CD14-positive monocyte (primary cell): ENCODE measurements around the gene GRK3. TPM values are rescaled to one million over a fixed set of nuclear protein-coding genes. Genes with fewer than 3 reads are reported as not detected.
A peak's percentile ranks its signal among the peaks of the same experiment; 100 is the strongest.

Source experiments
- DNase-seq, 3 donors: peaks; one replicate each; pipeline ENCODE4 v3.0.0-alpha.2; 2011 to 2022
- H2AFZ ChIP-seq: 2 replicates; pipeline ENCODE4 v1.6.0; 2012; ENCODE audit warnings: mild to moderate bottlenecking, low read depth, low read length, inconsistent platforms; ENCODE audit not compliant: insufficient read depth, poor library complexity, severe bottlenecking
- H3K27ac ChIP-seq, 2 donors: 1 replicate in 1 of 2; 2 replicates in 1 of 2; pipeline ENCODE4 v1.5.1; 2012 to 2013; ENCODE audit warnings: low read length in 2 of 2, control low read depth in 1 of 2, inconsistent platforms in 1 of 2, low read depth in 1 of 2, mild to moderate bottlenecking in 1 of 2
- H3K27me3 ChIP-seq, 2 donors: one replicate each; pipeline versions ENCODE4 v1.6.0 to v1.6.1; 2011 to 2013; ENCODE audit warnings: low read length in 2 of 2; ENCODE audit not compliant: control insufficient read depth in 2 of 2, insufficient read depth in 2 of 2
- H3K36me3 ChIP-seq, 2 donors: replicated peaks in 1 of 2; 1 replicate in 1 of 2; 2 replicates in 1 of 2; pipeline versions ENCODE4 v1.5.1 to v1.6.1; 2012 to 2013; ENCODE audit warnings: low read length in 2 of 2, control low read depth in 1 of 2, inconsistent platforms in 1 of 2, mild to moderate bottlenecking in 1 of 2; ENCODE audit not compliant: insufficient read depth in 2 of 2, control insufficient read depth in 1 of 2
- H3K4me1 ChIP-seq, 2 donors: 1 replicate in 1 of 2; 2 replicates in 1 of 2; pipeline versions ENCODE4 v1.5.1 to v1.6.1; 2012 to 2013; ENCODE audit warnings: low read length in 2 of 2, control low read depth in 1 of 2, inconsistent platforms in 1 of 2, mild to moderate bottlenecking in 1 of 2, moderate library complexity in 1 of 2; ENCODE audit not compliant: insufficient read depth in 2 of 2, control insufficient read depth in 1 of 2
- H3K4me2 ChIP-seq: replicated peaks from 2 replicates; pipeline ENCODE3; 2012; ENCODE audit warnings: low read length, moderate library complexity, mild to moderate bottlenecking; ENCODE audit not compliant: poor library complexity, severe bottlenecking; ENCODE audit errors: extremely low read depth
- H3K4me3 ChIP-seq, 3 experiments: fragments of 200-600 bp in 1 of 3; sonication (generic) in 1 of 3; replicated peaks in 1 of 3; 1 replicate in 2 of 3; 2 replicates in 1 of 3; pipeline ENCODE4 v1.5.1; 2011 to 2013; ENCODE audit warnings: low read length in 3 of 3, mild to moderate bottlenecking in 3 of 3, control low read depth in 2 of 3, low read depth in 2 of 3, inconsistent platforms in 1 of 3, moderate library complexity in 1 of 3
- H3K79me2 ChIP-seq: 2 replicates; pipeline ENCODE4 v1.6.0; 2012; ENCODE audit warnings: mild to moderate bottlenecking, control low read depth, inconsistent platforms, low read length, moderate library complexity; ENCODE audit not compliant: insufficient read depth
- H3K9ac ChIP-seq: 2 replicates; pipeline ENCODE4 v1.6.0; 2017; ENCODE audit warnings: low read length, mild to moderate bottlenecking; ENCODE audit not compliant: insufficient read depth, poor library complexity, severe bottlenecking
- H3K9me3 ChIP-seq, 2 donors: replicated peaks in 1 of 2; 1 replicate in 1 of 2; 2 replicates in 1 of 2; pipeline versions ENCODE4 v1.5.1 to v1.6.1; 2012 to 2013; ENCODE audit warnings: low read length in 2 of 2, control low read depth in 1 of 2; ENCODE audit not compliant: control insufficient read depth in 1 of 2, insufficient read depth in 1 of 2
- H4K20me1 ChIP-seq: 2 replicates; pipeline ENCODE4 v1.6.0; 2012; ENCODE audit warnings: mild to moderate bottlenecking, low read length, control low read depth, moderate library complexity; ENCODE audit not compliant: insufficient read depth
- H3K27ac Mint-ChIP-seq, 7 donors: one replicate each; pipeline ENCODE4 v1.8.0; 2020; ENCODE audit warnings: mild to moderate bottlenecking in 7 of 7, mixed read lengths in 7 of 7, moderate library complexity in 6 of 7, inconsistent platforms in 2 of 7
- H3K27me3 Mint-ChIP-seq, 3 donors: one replicate each; pipeline ENCODE4 v1.8.0; 2021 to 2022; ENCODE audit warnings: low read depth in 3 of 3, mild to moderate bottlenecking in 3 of 3, mixed read lengths in 3 of 3, moderate library complexity in 3 of 3, inconsistent platforms in 1 of 3
- H3K36me3 Mint-ChIP-seq, 2 donors: one replicate each; pipeline ENCODE4 v1.8.0; 2020; ENCODE audit warnings: mixed read lengths in 2 of 2, inconsistent platforms in 1 of 2, mild to moderate bottlenecking in 1 of 2
- H3K4me1 Mint-ChIP-seq: one replicate; pipeline ENCODE4 v1.8.0; 2020; ENCODE audit warnings: mild to moderate bottlenecking, mixed read lengths
- H3K4me3 Mint-ChIP-seq, 2 donors: one replicate each; pipeline ENCODE4 v1.8.0; 2020; ENCODE audit warnings: mild to moderate bottlenecking in 2 of 2, mixed read lengths in 2 of 2, moderate library complexity in 1 of 2
- H3K9me3 Mint-ChIP-seq, 7 donors: one replicate each; pipeline ENCODE4 v1.8.0; 2020 to 2022; ENCODE audit warnings: mixed read lengths in 7 of 7, mild to moderate bottlenecking in 6 of 7, moderate library complexity in 6 of 7, inconsistent platforms in 2 of 7
- WGBS: methylation state at CpG from one replicate; pipeline ENCODE4 v1.1.5; 2013; ENCODE audit warnings: missing lambda C conversion rate; ENCODE audit not compliant: insufficient coverage; 5-methylcytosine and 5-hydroxymethylcytosine counted together
- intact Hi-C, 2 donors: fragments of 100-400 bp; cut with micrococcal nuclease; formaldehyde crosslinking; loops; one replicate each; pipeline versions ENCODE4 v1.15.0 to v1.15.1; 2023
- polyA plus RNA-seq, 3 donors: library from polyadenylated mRNA; depleted of rRNA in 1 of 3; unstranded in 2 of 3; stranded (reverse) in 1 of 3; fragments of 300-500 nt in 2 of 3; fragments of >200 nt in 1 of 3; fragmentation: Illumina TruSeq in 2 of 3; gene quantifications; 1 replicate in 2 of 3; 2 replicates in 1 of 3; pipeline ENCODE4 v1.2.3, GENCODE V29; 2012 to 2021
- TF ChIP-seq, protein P1 (sequence below): fragments of 200-600 bp; IDR thresholded peaks from one replicate; pipeline ENCODE4 v1.8.0; 2022; ENCODE audit warnings: antibody characterized with exemption, mild to moderate bottlenecking

GRK3 gene
- polyA plus RNA-seq, 3 donors: 8.3 to 33.3 (median 9.6) TPM

GRCh38 chr22:25749420-25750169, 185.1 kb downstream of the GRK3 start:
- peaks cover 0 to 5% (median 0%) of the 10 kb centered on the region in 7 donors for H3K9me3 Mint-ChIP-seq
- Histone ChIP-seq H3K27me3 (no peaks in the 10 kb centered on the region), H3K36me3 (no peaks in the 10 kb centered on the region), H3K4me3 (no peak overlapping the region), H3K9ac (no peak overlapping the region), H3K9me3 (no peaks in the 10 kb centered on the region), H3K4me1 (peaks cover 0 to 3% of the 10 kb centered on the region in 2 donors), H3K4me2 (no peak overlapping the region), H3K27ac (no peak overlapping the region), H3K79me2 (no peaks in the 10 kb centered on the region), H4K20me1 (no peaks in the 10 kb centered on the region), H2AFZ (no peak overlapping the region)
- peaks cover 10% of the 10 kb centered on the region for H3K4me1 Mint-ChIP-seq
- no peak overlapping the region for H3K4me3 Mint-ChIP-seq
- H3K36me3 Mint-ChIP-seq: no peaks in the 10 kb centered on the region
- TF ChIP-seq, protein P1, sequence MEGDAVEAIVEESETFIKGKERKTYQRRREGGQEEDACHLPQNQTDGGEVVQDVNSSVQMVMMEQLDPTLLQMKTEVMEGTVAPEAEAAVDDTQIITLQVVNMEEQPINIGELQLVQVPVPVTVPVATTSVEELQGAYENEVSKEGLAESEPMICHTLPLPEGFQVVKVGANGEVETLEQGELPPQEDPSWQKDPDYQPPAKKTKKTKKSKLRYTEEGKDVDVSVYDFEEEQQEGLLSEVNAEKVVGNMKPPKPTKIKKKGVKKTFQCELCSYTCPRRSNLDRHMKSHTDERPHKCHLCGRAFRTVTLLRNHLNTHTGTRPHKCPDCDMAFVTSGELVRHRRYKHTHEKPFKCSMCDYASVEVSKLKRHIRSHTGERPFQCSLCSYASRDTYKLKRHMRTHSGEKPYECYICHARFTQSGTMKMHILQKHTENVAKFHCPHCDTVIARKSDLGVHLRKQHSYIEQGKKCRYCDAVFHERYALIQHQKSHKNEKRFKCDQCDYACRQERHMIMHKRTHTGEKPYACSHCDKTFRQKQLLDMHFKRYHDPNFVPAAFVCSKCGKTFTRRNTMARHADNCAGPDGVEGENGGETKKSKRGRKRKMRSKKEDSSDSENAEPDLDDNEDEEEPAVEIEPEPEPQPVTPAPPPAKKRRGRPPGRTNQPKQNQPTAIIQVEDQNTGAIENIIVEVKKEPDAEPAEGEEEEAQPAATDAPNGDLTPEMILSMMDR: no peak
- intact Hi-C loops: loop anchor here in 1 of 2 donors (10.0 kb wide), 1 partner anchor 55 kb away; no protein-coding TSS in a partner anchor
- H3K27me3 Mint-ChIP-seq: peaks cover 5 to 13% (median 9%) of the 10 kb centered on the region in 3 donors
- 70% methylated on average over 5 of the region's 10 CpGs for WGBS
- no peak overlapping the region for H3K27ac Mint-ChIP-seq
- no peak for DNase-seq

GRCh38 chr22:25750569-25751173, 186.2 kb downstream of the GRK3 start:
- H3K9ac ChIP-seq: no peak overlapping the region
- no peaks in the 10 kb centered on the region for H3K36me3 ChIP-seq
- H3K27ac Mint-ChIP-seq: peak overlapping the region in 1 of 7 donors; percentile 51
- WGBS: 33% methylated on average over 5 of the region's 6 CpGs
- intact Hi-C loops: no loop called here
- H3K9me3 ChIP-seq: no peaks in the 10 kb centered on the region
- H3K4me2 ChIP-seq: no peak overlapping the region
- H3K4me1 Mint-ChIP-seq: peaks cover 10% of the 10 kb centered on the region
- H3K36me3 Mint-ChIP-seq: no peaks in the 10 kb centered on the region
- TF ChIP-seq, protein P1: no peak
- peaks cover 5 to 13% (median 9%) of the 10 kb centered on the region in 3 donors for H3K27me3 Mint-ChIP-seq
- no peak overlapping the region for H2AFZ ChIP-seq
- peaks cover 0 to 5% (median 0%) of the 10 kb centered on the region in 7 donors for H3K9me3 Mint-ChIP-seq
- H3K4me3 ChIP-seq: no peak overlapping the region
- H3K4me1 ChIP-seq: peaks cover 0 to 3% of the 10 kb centered on the region in 2 donors
- no peak overlapping the region for H3K4me3 Mint-ChIP-seq
- no peaks in the 10 kb centered on the region for H3K79me2 ChIP-seq
- no peak overlapping the region for H3K27ac ChIP-seq
- no peaks in the 10 kb centered on the region for H4K20me1 ChIP-seq
- peak; percentile 12 to 48 (median 34) for DNase-seq
- H3K27me3 ChIP-seq: no peaks in the 10 kb centered on the region
